Stimulated activated CD4-positive, alpha-beta T cell treated with anti-CD3 and anti-CD28 coated beads, Interleukin-2, amount 100 ng/mL, for 48 hours (primary cell): ENCODE measurements around the gene SHROOM3.

ENCODE experiments used
- DNase-seq, 2 donors: peaks; one replicate each; pipeline ENCODE4 v3.0.0-alpha.2; 2020

Gene SHROOM3

GRCh38 chr4:76544725-76545124 lies 109.7 kb downstream of the SHROOM3 start:
- no peak for DNase-seq

- no peak for DNase-seq
These were observed 110.3 kb downstream of the SHROOM3 start for GRCh38 chr4:76545226-76545884.

- no peak for DNase-seq
These were observed 111.3 kb downstream of the SHROOM3 start for GRCh38 chr4:76546327-76546726.

GRCh38 chr4:76546759-76547742 lies 112.0 kb downstream of the SHROOM3 start:
- no peak for DNase-seq

DNA sequence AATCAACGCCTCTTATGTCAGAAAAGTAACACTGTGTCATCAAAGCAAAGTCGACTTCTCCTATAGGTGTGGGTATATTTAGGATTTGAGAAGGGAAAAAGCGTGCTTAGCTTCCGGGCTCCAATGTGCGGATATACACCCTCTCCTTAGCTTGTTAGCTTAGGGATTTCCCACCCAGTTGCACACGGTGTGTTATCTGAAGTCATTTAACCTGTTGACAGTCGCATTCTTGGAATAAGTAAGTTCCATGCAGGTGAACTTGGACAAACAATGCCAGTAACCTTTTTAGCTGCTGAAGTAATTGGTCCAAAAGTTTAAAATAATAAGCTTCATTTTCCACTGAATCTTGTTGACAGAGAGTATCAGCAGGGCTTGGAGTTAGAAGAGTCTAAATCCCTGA lies 113.7 kb downstream of the SHROOM3 start:
- DNase-seq = no peak

- no peak for DNase-seq
These were observed 114.7 kb downstream of the SHROOM3 start for GRCh38 chr4:76549765-76550164.

- no peak for DNase-seq
These were observed 116.1 kb downstream of the SHROOM3 start for GRCh38 chr4:76550966-76551780.

- DNase-seq = no peak
These were observed 119.6 kb downstream of the SHROOM3 start for GRCh38 chr4:76554630-76555029.

DNA sequence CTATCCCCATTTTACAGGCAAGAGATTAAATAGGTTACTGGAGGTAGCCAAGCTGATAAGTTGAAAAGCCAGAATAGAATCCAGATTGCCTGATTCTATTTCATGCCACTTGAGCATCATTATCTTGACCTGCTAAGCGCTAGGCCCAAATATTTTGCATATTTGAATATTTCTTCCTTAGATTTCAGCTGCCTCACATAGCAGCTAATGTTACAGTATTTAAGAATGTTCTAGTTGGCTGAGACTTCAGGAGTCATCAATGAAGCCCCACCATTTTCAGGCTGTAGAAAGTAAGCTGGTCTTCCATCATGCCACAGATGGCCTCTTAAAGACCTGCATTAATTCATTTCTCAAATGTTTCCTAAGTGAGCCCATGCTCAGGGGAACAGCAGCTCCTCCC lies 121.4 kb downstream of the SHROOM3 start:
- DNase-seq = no peak

- DNase-seq = no peak
These were observed 123.6 kb downstream of the SHROOM3 start for GRCh38 chr4:76558396-76559235.

DNA sequence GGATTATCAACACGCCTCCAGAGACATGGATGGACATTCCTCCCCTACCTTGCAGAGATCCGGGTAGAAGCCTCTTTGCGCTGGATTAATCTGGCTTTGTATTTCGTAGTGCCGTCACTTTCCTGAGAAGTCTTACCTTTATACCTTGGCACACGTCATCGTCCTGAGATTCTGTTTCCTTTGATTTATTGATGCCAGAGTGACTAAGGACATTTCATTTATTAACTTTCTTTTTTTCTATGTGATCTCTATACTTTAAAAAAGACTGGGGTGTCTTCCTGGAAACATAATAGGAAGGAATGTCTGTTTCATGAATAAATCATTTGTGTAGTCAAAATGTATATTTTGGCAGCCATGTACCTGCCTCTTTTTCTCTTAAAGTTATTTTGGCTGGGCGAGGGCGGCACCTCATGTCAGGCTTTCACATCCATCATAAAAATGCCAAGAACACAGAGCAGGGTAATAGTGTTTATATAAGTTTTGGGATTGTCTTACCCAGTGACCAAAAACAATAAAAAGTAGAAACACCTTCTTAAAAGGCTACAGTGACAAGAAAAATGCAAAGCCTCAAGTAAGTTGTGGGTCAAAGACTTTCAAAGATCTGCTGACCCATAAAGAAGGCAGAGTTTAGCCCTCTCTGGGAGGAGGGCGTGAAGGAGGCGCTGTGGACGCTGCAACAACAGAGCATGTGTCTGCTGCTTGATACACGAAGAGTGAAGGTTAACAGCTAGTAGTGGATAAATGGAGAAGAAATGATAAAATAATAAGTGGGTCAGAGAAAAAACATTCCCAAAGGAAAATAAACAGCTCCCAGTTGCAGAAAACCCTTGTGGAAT lies 124.4 kb downstream of the SHROOM3 start:
- no peak for DNase-seq

DNA sequence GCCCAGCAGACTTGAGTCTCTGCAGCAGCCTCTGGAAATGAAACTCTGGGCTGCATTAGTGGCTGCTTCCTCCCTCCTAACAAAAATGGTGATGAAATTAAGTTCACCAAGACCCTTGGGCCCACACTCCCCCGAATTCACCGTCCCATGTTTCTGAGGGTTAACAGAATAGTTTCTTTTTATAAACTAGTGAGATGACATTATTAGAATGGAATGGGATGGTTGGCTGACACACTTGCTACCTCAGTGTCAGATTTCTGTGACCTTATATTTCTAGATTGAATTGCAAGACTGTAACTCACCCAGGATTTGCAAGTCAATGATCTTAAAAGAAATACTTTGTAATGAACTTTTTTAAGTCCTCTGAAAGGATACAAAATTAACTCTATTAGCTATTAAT lies 127.1 kb downstream of the SHROOM3 start:
- no peak for DNase-seq

GRCh38 chr4:76562836-76563453 lies 127.9 kb downstream of the SHROOM3 start:
- DNase-seq = no peak

- DNase-seq = no peak
These were observed 128.6 kb downstream of the SHROOM3 start for GRCh38 chr4:76563454-76564122.

GRCh38 chr4:76564123-76564915 lies 129.3 kb downstream of the SHROOM3 start:
- DNase-seq = no peak

- DNase-seq = no peak
These were observed 133.2 kb downstream of the SHROOM3 start for GRCh38 chr4:76568262-76568661.

- DNase-seq = no peak
These were observed 134.2 kb downstream of the SHROOM3 start for GRCh38 chr4:76569225-76569624.

- no peak for DNase-seq
These were observed 134.7 kb downstream of the SHROOM3 start for GRCh38 chr4:76569706-76570105.
